ENCODE results near the gene MELTF. TPM values are rescaled to one million over a fixed set of nuclear protein-coding genes. Genes with fewer than 3 reads are reported as not detected.
A peak's percentile ranks its signal among the peaks of the same experiment; 100 is the strongest.

Gene MELTF
- total RNA-seq, 2 experiments from 2014 or later = 6.0 TPM

GRCh38 chr3:196967412-196968232 lies 62.0 kb downstream of the MELTF start:
- DNase-seq = no peak
- no peaks in the 10 kb centered on the region for H3K36me3 Mint-ChIP-seq
- peaks cover 12% of the 10 kb centered on the region for H3K27me3 Mint-ChIP-seq
- no peak overlapping the region for H3K27ac Mint-ChIP-seq
- H3K4me1 Mint-ChIP-seq (ENCODE audit: low read depth) = peaks cover 12% of the 10 kb centered on the region
- CTCF ChIA-PET = interaction anchor here (1.1 kb wide), 1 partner anchor 14 kb away, joined by 3 read pairs; no protein-coding TSS in a partner anchor
- peak overlapping the region; percentile 67 for H3K4me3 Mint-ChIP-seq
- POLR2A ChIA-PET = interaction anchor here (1.2 to 2.3 kb wide), 2 partner anchors 20 to 26 kb away, joined by 5 to 8 read pairs; partner anchors contain the start of gene NCBP2
- H3K9me3 Mint-ChIP-seq = peaks cover 6% of the 10 kb centered on the region
- intact Hi-C loops (cut with micrococcal nuclease) = loop anchor here (2.0 to 5.0 kb wide), 2 partner anchors 25 to 360 kb away; partner anchors contain the start of gene NCBP2

DNA sequence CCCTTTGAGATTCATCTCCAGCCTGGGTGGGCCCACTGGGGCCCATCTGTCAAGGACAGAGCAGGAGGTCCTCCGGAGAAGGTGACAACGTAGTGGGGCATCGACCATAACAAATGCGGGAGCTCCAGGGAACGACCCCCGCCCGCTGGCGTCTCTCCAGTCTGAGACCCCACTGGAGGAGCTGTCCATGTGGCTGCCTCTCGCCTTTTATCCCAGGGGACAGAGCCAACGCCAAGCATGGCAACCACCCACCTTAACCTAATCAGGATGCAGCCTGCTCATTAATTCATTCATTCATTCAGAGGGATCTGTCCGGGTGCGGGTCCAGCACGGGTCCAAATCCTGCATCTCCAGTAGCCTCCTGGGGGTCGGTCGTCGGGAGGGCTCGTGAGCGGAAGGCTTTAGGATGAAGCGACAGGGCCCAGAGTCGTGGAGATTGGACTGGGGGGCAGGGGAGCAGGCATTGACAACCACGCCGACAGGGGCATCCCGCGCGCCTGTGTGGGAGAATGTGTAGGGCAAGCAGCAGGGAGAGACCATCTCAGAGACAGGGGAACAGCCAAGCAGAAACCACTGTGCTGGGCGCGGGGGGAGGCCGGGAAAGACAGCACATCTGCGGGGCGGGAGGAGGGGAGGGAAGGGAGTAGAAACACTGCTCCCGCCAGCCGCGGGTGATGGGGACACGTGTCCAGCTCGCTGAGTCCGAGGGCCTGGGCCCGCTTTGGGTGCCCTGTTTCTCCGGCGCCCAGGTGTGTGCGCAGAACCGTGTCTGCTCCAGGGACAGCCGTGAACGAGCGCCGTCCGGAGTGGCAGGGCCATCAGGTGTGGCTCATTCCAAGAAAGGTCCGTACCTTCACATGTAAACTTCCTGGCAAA lies 62.9 kb downstream of the MELTF start:
- no peak for DNase-seq
- Mint-ChIP-seq H3K9me3 (peaks cover 6% of the 10 kb centered on the region), H3K4me1 (ENCODE audit: low read depth) (peaks cover 12% of the 10 kb centered on the region), H3K27ac (no peak overlapping the region), H3K4me3 (no peak overlapping the region), H3K27me3 (peaks cover 12% of the 10 kb centered on the region), H3K36me3 (no peaks in the 10 kb centered on the region)
- ChIA-PET POLR2A (no interaction called here), CTCF (interaction anchor here (1.1 to 1.5 kb wide), 2 partner anchors 15 to 24 kb away, joined by 3 read pairs; partner anchors contain the start of gene NCBP2)
- intact Hi-C loops (cut with micrococcal nuclease) = loop anchor here (5.0 kb wide), 1 partner anchor 359 kb away; no protein-coding TSS in a partner anchor

DNA sequence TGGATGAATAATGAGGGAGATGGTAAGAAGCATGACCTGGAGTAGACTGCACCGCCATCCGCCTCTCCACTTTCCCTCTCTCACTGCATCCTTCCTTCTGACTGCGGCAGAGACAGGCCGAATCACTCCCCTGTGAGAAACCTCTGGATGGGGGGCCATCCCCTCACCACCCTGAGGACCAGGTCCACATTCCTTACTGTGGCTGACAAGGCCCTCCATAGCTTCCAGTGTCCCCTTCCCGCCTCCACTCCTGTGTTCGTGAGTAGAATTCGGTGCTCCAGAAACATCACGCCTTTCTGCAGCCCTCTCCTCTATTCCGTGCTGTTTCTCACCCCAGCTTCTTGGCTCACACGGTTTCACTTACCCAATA lies 63.8 kb downstream of the MELTF start:
- no peak for DNase-seq
- POLR2A ChIA-PET = no interaction called here
- peaks cover 6% of the 10 kb centered on the region for H3K9me3 Mint-ChIP-seq

DNA sequence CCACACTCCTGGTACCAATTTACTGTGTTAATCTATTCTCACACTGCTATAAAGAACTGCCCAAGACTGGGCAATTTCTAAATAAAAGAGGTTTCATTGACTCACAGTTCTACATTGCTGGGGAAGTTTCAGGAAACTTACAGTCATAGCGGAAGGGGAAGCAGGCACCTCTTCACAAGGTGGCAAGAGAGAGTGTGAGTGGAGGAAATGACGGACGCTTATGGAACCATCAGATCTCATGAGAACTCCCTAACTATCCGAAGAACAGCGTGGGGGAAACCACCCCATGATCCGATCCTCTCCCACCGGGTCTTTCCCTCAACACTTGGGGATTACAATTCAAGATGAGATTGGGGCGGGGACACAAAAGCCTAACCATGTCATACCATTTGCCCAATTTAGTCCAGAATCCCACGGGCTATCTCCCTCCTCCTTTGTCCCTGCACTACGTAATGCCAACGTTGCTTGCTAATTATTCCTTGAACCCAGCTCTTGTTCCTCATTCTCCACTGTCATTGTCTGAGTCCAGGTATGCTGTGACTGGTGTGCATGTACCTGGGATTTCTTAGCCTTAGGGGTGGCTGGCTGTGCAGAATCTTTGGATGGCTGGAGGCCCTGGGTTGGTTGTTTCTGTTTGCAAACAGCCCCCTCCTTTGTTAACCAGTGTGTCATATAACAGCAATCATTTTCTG lies 64.4 kb downstream of the MELTF start:
- no peak overlapping the region for H3K4me3 Mint-ChIP-seq
- ChIA-PET CTCF (no interaction called here), POLR2A (no interaction called here)
- peaks cover 9% of the 10 kb centered on the region for H3K4me1 Mint-ChIP-seq (ENCODE audit: low read depth)
- intact Hi-C loops (cut with micrococcal nuclease) = loop anchor here (5.0 kb wide), 1 partner anchor 358 kb away; no protein-coding TSS in a partner anchor
- no peaks in the 10 kb centered on the region for H3K36me3 Mint-ChIP-seq
- DNase-seq = no peak
- no peak overlapping the region for H3K27ac Mint-ChIP-seq
- peaks cover 6% of the 10 kb centered on the region for H3K9me3 Mint-ChIP-seq
- peaks cover 3% of the 10 kb centered on the region for H3K27me3 Mint-ChIP-seq

More for the DNA sequence above, 63.8 kb downstream of the MELTF start:
- H3K27me3 Mint-ChIP-seq = peaks cover 9% of the 10 kb centered on the region
- no peak overlapping the region for H3K27ac Mint-ChIP-seq
- CTCF ChIA-PET = interaction anchor here (1.1 to 1.5 kb wide), 2 partner anchors 14 to 23 kb away, joined by 3 read pairs; partner anchors contain the start of gene NCBP2
- peaks cover 12% of the 10 kb centered on the region for H3K4me1 Mint-ChIP-seq (ENCODE audit: low read depth)
- no peaks in the 10 kb centered on the region for H3K36me3 Mint-ChIP-seq
- intact Hi-C loops (cut with micrococcal nuclease) = loop anchor here (5.0 kb wide), 1 partner anchor 358 kb away; no protein-coding TSS in a partner anchor
- H3K4me3 Mint-ChIP-seq = no peak overlapping the region

GRCh38 chr3:196963631-196963953 lies 66.0 kb downstream of the MELTF start:
- ChIA-PET POLR2A (no interaction called here), CTCF (interaction anchor here (1.2 kb wide), 1 partner anchor 126 kb away, joined by 5 read pairs; no protein-coding TSS in a partner anchor)
- Mint-ChIP-seq H3K4me3 (no peak overlapping the region), H3K9me3 (peaks cover 6% of the 10 kb centered on the region), H3K27ac (no peak overlapping the region), H3K36me3 (no peaks in the 10 kb centered on the region), H3K4me1 (ENCODE audit: low read depth) (peaks cover 7% of the 10 kb centered on the region), H3K27me3 (peaks cover 2% of the 10 kb centered on the region)
- intact Hi-C loops (cut with micrococcal nuclease) = no loop called here
- DNase-seq = no peak

DNA sequence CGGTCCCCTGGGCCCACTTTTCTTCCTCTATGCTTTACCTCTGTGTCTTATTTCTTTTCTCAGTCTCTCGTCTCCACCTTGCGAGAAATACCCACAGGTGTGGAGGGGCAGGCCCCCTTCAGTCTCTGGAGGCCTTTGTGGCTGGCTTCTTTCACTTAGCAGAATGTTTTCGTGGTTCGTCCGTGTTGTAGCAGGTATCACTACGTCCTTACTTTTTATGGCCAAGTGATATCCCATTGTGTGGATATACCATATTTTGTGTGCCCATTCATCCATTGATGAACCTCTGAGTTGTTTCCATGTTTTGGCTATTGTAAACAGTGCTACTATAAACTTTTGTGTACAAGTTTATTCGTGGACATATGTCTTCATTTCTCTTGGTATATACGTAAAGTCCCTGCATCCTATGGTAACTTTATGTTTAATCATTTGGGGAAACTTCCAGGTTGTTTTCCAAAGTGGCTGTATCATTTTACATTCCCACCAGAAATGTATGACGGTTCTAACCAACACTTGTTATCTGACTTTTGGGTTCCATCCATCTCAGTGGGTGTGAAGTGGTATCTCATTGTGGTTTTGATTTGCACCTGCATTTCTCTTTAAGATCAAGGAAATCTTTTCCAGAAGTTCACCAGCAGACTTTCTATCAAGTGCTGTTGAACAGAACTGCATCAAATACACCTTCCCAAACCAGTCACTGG lies 66.5 kb downstream of the MELTF start:
- ChIA-PET POLR2A (no interaction called here), CTCF (interaction anchor here (1.2 kb wide), 1 partner anchor 125 kb away, joined by 5 read pairs; no protein-coding TSS in a partner anchor)
- Mint-ChIP-seq H3K4me1 (ENCODE audit: low read depth) (peaks cover 6% of the 10 kb centered on the region), H3K4me3 (no peak overlapping the region), H3K9me3 (peaks cover 6% of the 10 kb centered on the region), H3K27me3 (peaks cover under 1% of the 10 kb centered on the region), H3K36me3 (no peaks in the 10 kb centered on the region), H3K27ac (no peak overlapping the region)
- intact Hi-C loops (cut with micrococcal nuclease) = no loop called here
- no peak for DNase-seq

DNA sequence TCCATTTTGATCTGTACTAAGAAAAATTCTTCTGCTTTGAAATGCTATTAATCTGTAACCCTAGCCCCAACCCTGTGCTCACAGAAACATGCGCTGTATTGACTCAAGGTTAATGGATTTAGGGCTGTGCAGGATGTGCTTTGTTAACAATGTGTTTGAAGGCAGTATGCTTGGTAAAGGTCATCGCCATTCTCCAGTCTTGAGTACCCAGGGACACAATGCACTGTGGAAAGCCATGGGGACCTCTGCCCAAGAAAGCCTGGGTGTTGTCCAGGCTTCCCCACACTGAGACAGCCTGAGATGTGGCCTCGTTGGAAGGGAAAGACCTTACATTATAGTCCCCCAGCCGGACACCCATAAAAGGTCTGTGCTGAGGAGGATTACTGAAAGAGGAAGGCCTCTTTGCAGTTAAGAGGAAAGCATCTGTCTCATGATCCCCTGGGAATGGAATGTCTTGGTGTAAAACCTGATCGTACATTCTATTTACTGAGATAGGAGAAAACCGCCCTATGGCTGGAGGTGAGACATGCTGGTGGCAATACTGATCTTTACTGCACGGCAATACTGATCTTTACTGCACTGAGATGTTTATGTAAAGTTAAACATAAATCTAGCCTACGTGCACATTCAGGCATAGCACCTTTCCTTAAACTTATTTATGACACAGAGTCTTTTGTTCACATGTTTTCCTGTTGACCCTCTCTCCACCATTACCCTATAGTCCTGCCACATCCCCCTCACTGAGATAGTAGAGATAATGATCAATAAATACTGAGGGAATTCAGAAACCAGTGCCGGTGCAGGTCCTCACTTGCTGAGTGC lies 67.3 kb downstream of the MELTF start:
- Mint-ChIP-seq H3K27ac (no peak overlapping the region), H3K4me1 (ENCODE audit: low read depth) (no peaks in the 10 kb centered on the region), H3K36me3 (no peaks in the 10 kb centered on the region), H3K9me3 (peaks cover 6% of the 10 kb centered on the region), H3K27me3 (no peaks in the 10 kb centered on the region), H3K4me3 (no peak overlapping the region)
- POLR2A ChIA-PET = no interaction called here
- intact Hi-C loops (cut with micrococcal nuclease) = no loop called here
- DNase-seq = no peak
- CTCF ChIA-PET = no interaction called here

DNA sequence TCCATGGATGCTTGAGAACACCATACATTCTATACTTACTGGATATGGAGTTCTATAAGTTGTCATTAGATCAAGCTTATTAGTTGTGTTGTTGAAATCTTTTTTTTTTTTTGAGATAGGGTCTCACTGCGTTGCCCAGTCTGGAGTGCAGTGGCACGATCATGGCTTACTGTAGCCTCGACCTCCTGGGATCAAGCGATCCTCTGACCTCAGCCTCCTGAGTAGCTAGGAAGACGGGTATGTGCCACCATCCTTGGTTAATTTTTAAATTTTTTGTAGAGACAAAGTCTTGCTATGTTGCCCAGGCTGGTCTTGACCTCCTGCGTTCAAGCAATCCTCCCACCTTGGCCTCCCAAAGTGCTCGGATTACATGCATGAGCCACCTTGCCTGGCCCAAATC lies 74.8 kb downstream of the MELTF start:
- no peak overlapping the region for H3K4me3 Mint-ChIP-seq
- POLR2A ChIA-PET = no interaction called here
- no peaks in the 10 kb centered on the region for H3K27me3 Mint-ChIP-seq
- H3K27ac Mint-ChIP-seq = no peak overlapping the region
- H3K9me3 Mint-ChIP-seq = no peaks in the 10 kb centered on the region
- DNase-seq = no peak
- no peaks in the 10 kb centered on the region for H3K36me3 Mint-ChIP-seq
- CTCF ChIA-PET = interaction anchor here (1.0 kb wide), 2 partner anchors 12 to 117 kb away, joined by 3 read pairs; partner anchors contain the start of gene NCBP2
- H3K4me1 Mint-ChIP-seq (ENCODE audit: low read depth) = no peaks in the 10 kb centered on the region
- intact Hi-C loops (cut with micrococcal nuclease) = no loop called here
